ENCODE measurements around the gene IGHMBP2. TPM values are rescaled to one million over a fixed set of nuclear protein-coding genes. Genes with fewer than 3 reads are reported as not detected.
"Not testable (repeated sequence)": the region's sequence is repeated elsewhere in the genome, so short reads cannot be mapped to it uniquely, and the experiment has no call there.

The IGHMBP2 gene
- total RNA-seq, 5 donors from 2014 or later (not counting 1 experiment from before 2014, with no cell fraction given): 33.5 to 59.8 (median 37.0) TPM

DNA sequence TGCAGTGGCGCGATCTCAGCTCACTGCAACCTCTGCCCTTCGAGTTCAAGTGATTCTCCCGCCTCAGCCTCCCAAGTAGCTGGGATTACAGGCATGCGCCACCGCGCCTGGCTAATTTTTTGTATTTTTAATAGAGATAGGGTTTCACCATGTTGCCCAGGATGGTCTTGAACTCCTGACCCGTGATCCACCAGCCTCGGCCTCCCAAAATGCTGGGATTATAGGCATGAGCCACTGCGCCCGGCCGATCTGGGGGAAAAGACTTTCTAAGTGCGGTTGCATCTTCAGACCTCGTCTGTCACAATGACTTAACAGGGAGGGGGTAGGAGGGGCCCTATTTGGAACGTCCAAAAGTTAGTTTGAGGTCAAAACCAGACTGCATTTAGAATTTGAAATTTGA, 18.9 kb upstream of the IGHMBP2 start:
- H3K9me3 Mint-ChIP-seq; H3K4me3 Mint-ChIP-seq; H3K27ac Mint-ChIP-seq; H3K27me3 Mint-ChIP-seq; DNase-seq; H3K36me3 Mint-ChIP-seq; H3K27ac ChIP-seq (ENCODE audit: low read length); POLR2A ChIA-PET; CTCF ChIA-PET; H3K4me1 Mint-ChIP-seq; ATAC-seq (replicated peaks in 1 of 4); H3K9me3 ChIP-seq; H3K27me3 ChIP-seq (replicated peaks in 1 of 2; ENCODE audit: control insufficient read depth in 2 of 2, extremely low read depth in 1 of 2, insufficient read depth in 2 of 2, low read length in 1 of 2); H3K4me3 ChIP-seq (ENCODE audit: control insufficient read depth in 1 of 2, extremely low read depth in 1 of 2, low read length in 1 of 2); H3K4me1 ChIP-seq (ENCODE audit: control insufficient read depth in 1 of 2, extremely low read depth in 1 of 2, insufficient read depth in 2 of 2, low read length in 2 of 2): not testable (repeated sequence)
- peaks cover 2 to 12% of the 10 kb centered on the region in 2 donors for H3K36me3 ChIP-seq (ENCODE audit: control insufficient read depth in 2 of 2, extremely low read depth in 1 of 2, insufficient read depth in 1 of 2, low read length in 1 of 2)
- WGBS (ENCODE audit: insufficient coverage): 100% methylated on average over 8 of the region's 15 CpGs

GRCh38 chr11:68889948-68890446, 13.7 kb upstream of the IGHMBP2 start:
- WGBS (ENCODE audit: insufficient coverage): 88% methylated on average over 10 of the region's 18 CpGs
- H3K27me3 Mint-ChIP-seq: no peaks in the 10 kb centered on the region
- Histone ChIP-seq H3K27ac (ENCODE audit: low read length) (no peak overlapping the region), H3K4me1 (ENCODE audit: control insufficient read depth in 1 of 2, extremely low read depth in 1 of 2, insufficient read depth in 2 of 2, low read length in 2 of 2) (no peaks in the 10 kb centered on the region), H3K36me3 (ENCODE audit: control insufficient read depth in 2 of 2, extremely low read depth in 1 of 2, insufficient read depth in 1 of 2, low read length in 1 of 2) (peaks cover 17 to 45% of the 10 kb centered on the region in 2 donors), H3K4me3 (ENCODE audit: control insufficient read depth in 1 of 2, extremely low read depth in 1 of 2, low read length in 1 of 2) (no peak overlapping the region), H3K27me3 (replicated peaks in 1 of 2; ENCODE audit: control insufficient read depth in 2 of 2, extremely low read depth in 1 of 2, insufficient read depth in 2 of 2, low read length in 1 of 2) (no peaks in the 10 kb centered on the region), H3K9me3 (no peaks in the 10 kb centered on the region)
- ATAC-seq (replicated peaks in 1 of 4) (no peak), DNase-seq (peak in 1 of 35 experiments; percentile 10)
- ChIA-PET CTCF (no interaction called here), POLR2A (interaction anchor here in 1 of 2 donors (0.6 kb wide), 1 partner anchor 38 kb away, joined by 3 read pairs; no protein-coding TSS in a partner anchor)
- H3K9me3 Mint-ChIP-seq: no peaks in the 10 kb centered on the region
- H3K4me1 Mint-ChIP-seq: no peaks in the 10 kb centered on the region
- no peak overlapping the region for H3K4me3 Mint-ChIP-seq
- H3K36me3 Mint-ChIP-seq: peaks cover 32% of the 10 kb centered on the region
- no peak overlapping the region for H3K27ac Mint-ChIP-seq

DNA sequence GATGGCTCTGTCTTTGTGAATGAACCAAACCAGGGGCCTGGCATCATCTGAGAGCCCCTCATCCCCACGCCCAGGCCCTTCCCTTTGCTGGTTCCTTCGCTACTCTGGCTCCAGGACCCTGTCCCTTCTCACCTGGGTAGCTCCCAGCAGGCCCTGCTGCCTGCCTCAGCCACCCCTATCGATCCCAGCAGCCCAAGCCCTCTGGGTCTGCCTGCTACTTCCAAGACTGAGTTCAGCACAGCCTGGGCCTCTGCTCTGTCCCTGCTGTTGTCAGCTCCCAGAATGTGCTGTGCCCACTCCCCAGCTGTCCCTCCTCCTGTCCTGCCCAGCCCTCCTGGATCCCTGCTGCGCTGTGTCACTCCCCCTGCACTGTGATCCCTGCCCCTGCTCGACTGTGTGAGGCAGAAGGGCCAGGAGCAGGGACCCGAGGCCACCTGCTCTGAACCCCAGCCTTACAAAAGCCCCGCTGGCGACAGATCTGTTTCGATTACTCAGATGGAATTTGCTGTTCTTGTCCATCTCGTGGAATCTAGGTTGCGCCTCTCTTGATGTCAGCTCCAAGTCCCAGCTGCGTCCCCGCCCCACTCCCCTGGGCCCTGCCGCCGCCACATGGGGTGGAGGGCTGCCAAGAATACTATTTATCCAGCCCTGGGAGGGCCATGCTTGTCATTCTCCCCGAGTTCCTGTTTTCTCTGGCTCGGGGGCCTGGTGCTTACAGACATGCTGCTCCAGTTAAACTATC, 13.0 kb upstream of the IGHMBP2 start:
- Histone ChIP-seq H3K4me3 (ENCODE audit: control insufficient read depth in 1 of 2, extremely low read depth in 1 of 2, low read length in 1 of 2) (no peak overlapping the region), H3K9me3 (no peaks in the 10 kb centered on the region), H3K27me3 (replicated peaks in 1 of 2; ENCODE audit: control insufficient read depth in 2 of 2, extremely low read depth in 1 of 2, insufficient read depth in 2 of 2, low read length in 1 of 2) (no peaks in the 10 kb centered on the region), H3K4me1 (ENCODE audit: control insufficient read depth in 1 of 2, extremely low read depth in 1 of 2, insufficient read depth in 2 of 2, low read length in 2 of 2) (no peaks in the 10 kb centered on the region), H3K36me3 (ENCODE audit: control insufficient read depth in 2 of 2, extremely low read depth in 1 of 2, insufficient read depth in 1 of 2, low read length in 1 of 2) (peaks cover 17 to 49% of the 10 kb centered on the region in 2 donors), H3K27ac (ENCODE audit: low read length) (no peak overlapping the region)
- H3K4me3 Mint-ChIP-seq: no peak overlapping the region
- H3K36me3 Mint-ChIP-seq: peaks cover 32% of the 10 kb centered on the region
- H3K27me3 Mint-ChIP-seq: no peaks in the 10 kb centered on the region
- no peak overlapping the region for H3K27ac Mint-ChIP-seq
- H3K9me3 Mint-ChIP-seq: no peaks in the 10 kb centered on the region
- DNase-seq (no peak), ATAC-seq (replicated peaks in 1 of 4) (no peak)
- WGBS (ENCODE audit: insufficient coverage): 93% methylated on average over 16 of the region's 17 CpGs
- ChIA-PET POLR2A (interaction anchor here in 1 of 2 donors (0.6 kb wide), 1 partner anchor 37 kb away, joined by 3 read pairs; no protein-coding TSS in a partner anchor), CTCF (no interaction called here)
- H3K4me1 Mint-ChIP-seq: no peaks in the 10 kb centered on the region

DNA sequence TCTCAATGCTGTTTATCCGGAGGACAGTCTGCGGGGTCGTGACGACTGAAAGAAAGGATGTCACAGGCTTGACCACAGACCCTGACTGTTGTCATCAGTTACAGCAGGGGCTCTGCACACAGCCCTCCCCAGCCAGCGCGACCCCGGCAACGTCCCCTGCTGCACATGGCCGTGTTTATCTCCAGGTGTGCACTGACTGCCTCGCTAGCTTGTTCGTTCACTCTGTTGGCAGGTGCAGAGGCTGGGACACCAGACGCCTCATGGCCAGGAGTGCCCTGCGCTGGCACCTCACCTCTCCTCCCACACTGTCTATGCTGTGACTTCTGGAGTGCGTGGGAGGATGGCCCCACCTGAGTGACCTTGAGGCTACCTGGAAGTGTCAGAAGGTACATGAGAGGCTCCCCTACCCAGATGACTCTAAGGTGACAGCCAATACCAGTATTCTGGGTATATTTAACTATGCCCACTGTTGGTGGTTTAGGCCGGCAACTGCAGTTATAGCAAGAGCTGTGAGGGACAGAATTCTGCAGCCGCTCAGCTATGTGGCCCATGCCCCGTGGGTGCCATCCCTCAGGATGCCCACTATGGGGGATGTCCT, 12.2 kb upstream of the IGHMBP2 start:
- H3K36me3 Mint-ChIP-seq: peaks cover 36% of the 10 kb centered on the region

GRCh38 chr11:68892576-68892975, 11.1 kb upstream of the IGHMBP2 start:
- Histone ChIP-seq H3K9me3 (no peaks in the 10 kb centered on the region), H3K36me3 (ENCODE audit: control insufficient read depth in 2 of 2, extremely low read depth in 1 of 2, insufficient read depth in 1 of 2, low read length in 1 of 2) (peaks cover 21 to 67% of the 10 kb centered on the region in 2 donors), H3K27me3 (replicated peaks in 1 of 2; ENCODE audit: control insufficient read depth in 2 of 2, extremely low read depth in 1 of 2, insufficient read depth in 2 of 2, low read length in 1 of 2) (no peaks in the 10 kb centered on the region), H3K27ac (ENCODE audit: low read length) (no peak overlapping the region), H3K4me1 (ENCODE audit: control insufficient read depth in 1 of 2, extremely low read depth in 1 of 2, insufficient read depth in 2 of 2, low read length in 2 of 2) (no peaks in the 10 kb centered on the region), H3K4me3 (ENCODE audit: control insufficient read depth in 1 of 2, extremely low read depth in 1 of 2, low read length in 1 of 2) (no peak overlapping the region)
- Mint-ChIP-seq H3K9me3 (no peaks in the 10 kb centered on the region), H3K4me3 (no peak overlapping the region), H3K4me1 (no peaks in the 10 kb centered on the region), H3K27ac (no peak overlapping the region), H3K36me3 (peaks cover 42% of the 10 kb centered on the region), H3K27me3 (no peaks in the 10 kb centered on the region)
- DNase-seq: no peak
- POLR2A ChIA-PET: no interaction called here
- 93% methylated on average over 13 of the region's 20 CpGs for WGBS (ENCODE audit: insufficient coverage)
- CTCF ChIA-PET: no interaction called here
- no peak for ATAC-seq (replicated peaks in 1 of 4)

More for the DNA sequence above, 12.2 kb upstream of the IGHMBP2 start:
- ChIA-PET POLR2A (no interaction called here), CTCF (no interaction called here)
- H3K27ac Mint-ChIP-seq: no peak overlapping the region
- Histone ChIP-seq H3K4me3 (ENCODE audit: control insufficient read depth in 1 of 2, extremely low read depth in 1 of 2, low read length in 1 of 2) (no peak overlapping the region), H3K27ac (ENCODE audit: low read length) (no peak overlapping the region), H3K27me3 (replicated peaks in 1 of 2; ENCODE audit: control insufficient read depth in 2 of 2, extremely low read depth in 1 of 2, insufficient read depth in 2 of 2, low read length in 1 of 2) (no peaks in the 10 kb centered on the region), H3K36me3 (ENCODE audit: control insufficient read depth in 2 of 2, extremely low read depth in 1 of 2, insufficient read depth in 1 of 2, low read length in 1 of 2) (peaks cover 17 to 56% of the 10 kb centered on the region in 2 donors), H3K4me1 (ENCODE audit: control insufficient read depth in 1 of 2, extremely low read depth in 1 of 2, insufficient read depth in 2 of 2, low read length in 2 of 2) (no peaks in the 10 kb centered on the region), H3K9me3 (no peaks in the 10 kb centered on the region)
- WGBS (ENCODE audit: insufficient coverage): 92% methylated on average over 11 of the region's 17 CpGs
- DNase-seq (no peak), ATAC-seq (replicated peaks in 1 of 4) (no peak)
- no peak overlapping the region for H3K4me3 Mint-ChIP-seq
- no peaks in the 10 kb centered on the region for H3K27me3 Mint-ChIP-seq
- no peaks in the 10 kb centered on the region for H3K4me1 Mint-ChIP-seq
- H3K9me3 Mint-ChIP-seq: no peaks in the 10 kb centered on the region

DNA sequence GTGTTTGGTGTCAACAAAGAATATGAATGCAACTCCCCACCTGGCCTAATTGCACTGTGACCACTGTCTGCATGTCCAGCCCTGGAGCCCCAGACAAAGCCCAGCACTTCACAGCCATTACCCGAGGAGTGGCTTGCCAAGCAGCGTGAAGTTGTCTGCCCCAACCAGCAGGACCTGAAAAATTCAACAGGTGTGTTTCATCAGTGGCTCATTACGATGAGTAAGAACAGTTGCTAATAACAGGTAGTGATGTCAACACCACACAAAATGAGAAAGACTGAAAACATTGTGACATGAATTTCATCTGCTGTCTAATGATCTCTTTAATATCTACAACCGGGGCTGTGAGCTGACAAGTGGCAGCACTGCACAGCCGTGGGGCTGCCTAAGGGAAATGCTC, 10.4 kb upstream of the IGHMBP2 start:
- Histone ChIP-seq H3K4me1 (ENCODE audit: control insufficient read depth in 1 of 2, extremely low read depth in 1 of 2, insufficient read depth in 2 of 2, low read length in 2 of 2) (no peaks in the 10 kb centered on the region), H3K9me3 (no peaks in the 10 kb centered on the region), H3K36me3 (ENCODE audit: control insufficient read depth in 2 of 2, extremely low read depth in 1 of 2, insufficient read depth in 1 of 2, low read length in 1 of 2) (peaks cover 21 to 74% of the 10 kb centered on the region in 2 donors), H3K4me3 (ENCODE audit: control insufficient read depth in 1 of 2, extremely low read depth in 1 of 2, low read length in 1 of 2) (no peak overlapping the region), H3K27ac (ENCODE audit: low read length) (no peak overlapping the region), H3K27me3 (replicated peaks in 1 of 2; ENCODE audit: control insufficient read depth in 2 of 2, extremely low read depth in 1 of 2, insufficient read depth in 2 of 2, low read length in 1 of 2) (no peaks in the 10 kb centered on the region)
- H3K4me3 Mint-ChIP-seq: no peak overlapping the region
- no peaks in the 10 kb centered on the region for H3K27me3 Mint-ChIP-seq
- POLR2A ChIA-PET: no interaction called here
- DNase-seq (no peak), ATAC-seq (replicated peaks in 1 of 4) (no peak)
- H3K27ac Mint-ChIP-seq: no peak overlapping the region
- H3K4me1 Mint-ChIP-seq: no peaks in the 10 kb centered on the region
- 94% methylated on average over 2 of the region's 5 CpGs for WGBS (ENCODE audit: insufficient coverage)
- H3K9me3 Mint-ChIP-seq: no peaks in the 10 kb centered on the region
- peaks cover 49% of the 10 kb centered on the region for H3K36me3 Mint-ChIP-seq
- CTCF ChIA-PET: no interaction called here

Measured in T-cell (primary cell).